DND-41 (cell line): ENCODE results near the gene EXOSC1.

Source experiments
- CTCF ChIP-seq: IDR thresholded peaks from 2 replicates; pipeline ENCODE4 v1.5.1; 2012; ENCODE audit warnings: borderline replicate concordance, low read length, moderate library complexity, mild to moderate bottlenecking; ENCODE audit not compliant: poor library complexity, severe bottlenecking; ENCODE audit errors: extremely low read depth
- EZH2 ChIP-seq: IDR thresholded peaks from 3 replicates; pipeline ENCODE4 v1.6.1; 2012; ENCODE audit warnings: borderline replicate concordance, low read depth, mild to moderate bottlenecking, moderate library complexity, low read length, inconsistent platforms; ENCODE audit not compliant: severe bottlenecking

- TF ChIP-seq CTCF, result no peak
- TF ChIP-seq EZH2, result no peak
Observed at GRCh38 chr10:97456686-97457065, 10.9 kb upstream of the EXOSC1 start.
